Glutamatergic neuron (in vitro differentiated cells): Measurements from ENCODE around the gene STYK1. TPM values are rescaled to one million over a fixed set of nuclear protein-coding genes. Genes with fewer than 3 reads are reported as not detected.

ENCODE experiments used
- DNase-seq: peaks from one replicate; pipeline ENCODE4 v3.0.0; 2022
- H3K27ac Mint-ChIP-seq: one replicate; pipeline ENCODE4 v1.8.0; 2020; ENCODE audit warnings: mild to moderate bottlenecking, mixed read lengths, inconsistent platforms; ENCODE audit not compliant: unreplicated experiment
- H3K27me3 Mint-ChIP-seq: one replicate; pipeline ENCODE4 v1.8.0; 2020; ENCODE audit warnings: mild to moderate bottlenecking, moderate library complexity, mixed read lengths, inconsistent platforms; ENCODE audit not compliant: unreplicated experiment
- H3K36me3 Mint-ChIP-seq: one replicate; pipeline ENCODE4 v1.8.0; 2020; ENCODE audit warnings: mild to moderate bottlenecking, mixed read lengths, inconsistent platforms; ENCODE audit not compliant: unreplicated experiment
- H3K4me1 Mint-ChIP-seq: one replicate; pipeline ENCODE4 v1.8.0; 2020; ENCODE audit warnings: mild to moderate bottlenecking, low read depth, mixed read lengths, inconsistent platforms; ENCODE audit not compliant: unreplicated experiment
- H3K4me3 Mint-ChIP-seq: one replicate; pipeline ENCODE4 v1.8.0; 2020; ENCODE audit warnings: mild to moderate bottlenecking, mixed read lengths, inconsistent platforms; ENCODE audit not compliant: unreplicated experiment
- H3K9me3 Mint-ChIP-seq: one replicate; pipeline ENCODE4 v1.8.0; 2020; ENCODE audit warnings: mild to moderate bottlenecking, moderate library complexity, mixed read lengths, inconsistent platforms; ENCODE audit not compliant: unreplicated experiment
- long read RNA-seq: library from polyadenylated mRNA; unstranded; transcript quantifications from one replicate; pipeline ENCODE4 v2.0.0, GENCODE V29; 2020; ENCODE audit not compliant: unreplicated experiment
- total RNA-seq: library from RNA; stranded (reverse); fragmentation: NEBNext Ultra II Directional; extraction: Animal tissue kit (Norgen Biotek cat#: 25700); gene quantifications from one replicate; pipeline ENCODE4 v1.2.1, GENCODE V29; 2021; ENCODE audit not compliant: unreplicated experiment
- TF ChIP-seq, protein P1 (sequence below): fragments of 200-600 bp; sonication (generic); IDR thresholded peaks from one replicate; pipeline ENCODE4 v1.5.0; 2021; ENCODE audit not compliant: partially characterized antibody, unreplicated experiment

The STYK1 gene, protein sequence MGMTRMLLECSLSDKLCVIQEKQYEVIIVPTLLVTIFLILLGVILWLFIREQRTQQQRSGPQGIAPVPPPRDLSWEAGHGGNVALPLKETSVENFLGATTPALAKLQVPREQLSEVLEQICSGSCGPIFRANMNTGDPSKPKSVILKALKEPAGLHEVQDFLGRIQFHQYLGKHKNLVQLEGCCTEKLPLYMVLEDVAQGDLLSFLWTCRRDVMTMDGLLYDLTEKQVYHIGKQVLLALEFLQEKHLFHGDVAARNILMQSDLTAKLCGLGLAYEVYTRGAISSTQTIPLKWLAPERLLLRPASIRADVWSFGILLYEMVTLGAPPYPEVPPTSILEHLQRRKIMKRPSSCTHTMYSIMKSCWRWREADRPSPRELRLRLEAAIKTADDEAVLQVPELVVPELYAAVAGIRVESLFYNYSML
- not detected for total RNA-seq
- long read RNA-seq: 0 reads

DNA sequence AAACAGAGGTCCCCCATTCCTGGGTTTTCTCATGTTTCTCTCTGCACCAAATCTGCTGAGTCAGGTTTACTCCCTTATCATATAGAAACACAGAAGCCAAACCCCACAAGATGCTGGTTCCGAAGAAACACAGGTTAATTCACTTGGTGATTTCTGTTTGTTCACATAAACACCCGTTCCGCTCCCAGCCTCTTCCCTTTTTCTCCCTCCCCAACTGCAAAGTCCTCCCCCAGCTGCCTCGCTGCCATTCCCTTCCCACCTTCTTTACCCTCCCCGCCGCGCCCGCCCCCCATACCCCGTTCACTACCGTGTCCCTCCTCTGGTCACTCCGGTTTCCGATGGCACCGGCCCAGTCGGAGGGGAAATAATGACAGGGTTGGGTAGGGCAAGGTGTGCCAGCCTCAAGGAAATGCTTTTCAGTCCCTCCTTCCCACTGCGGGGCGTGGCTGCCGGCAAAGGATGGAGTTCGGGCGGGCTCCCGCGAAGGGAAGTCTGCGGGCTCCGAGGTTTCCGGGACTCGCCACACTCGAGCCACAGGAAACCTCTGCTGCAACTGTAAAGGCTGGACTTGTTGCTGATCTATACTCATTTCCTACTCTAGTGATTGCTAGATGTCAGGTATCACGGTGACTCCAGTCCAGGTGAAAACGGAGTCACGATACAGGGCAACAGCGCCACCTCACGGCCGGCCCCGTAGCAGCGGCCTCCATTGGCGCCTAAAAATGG lies at the start of gene STYK1:
TSS of gene STYK1 (minus strand) at position 394 of the 726 bp plus-strand sequence. CDS start 39,434 bp downstream, outside the sequence.
- TF ChIP-seq, protein P1, sequence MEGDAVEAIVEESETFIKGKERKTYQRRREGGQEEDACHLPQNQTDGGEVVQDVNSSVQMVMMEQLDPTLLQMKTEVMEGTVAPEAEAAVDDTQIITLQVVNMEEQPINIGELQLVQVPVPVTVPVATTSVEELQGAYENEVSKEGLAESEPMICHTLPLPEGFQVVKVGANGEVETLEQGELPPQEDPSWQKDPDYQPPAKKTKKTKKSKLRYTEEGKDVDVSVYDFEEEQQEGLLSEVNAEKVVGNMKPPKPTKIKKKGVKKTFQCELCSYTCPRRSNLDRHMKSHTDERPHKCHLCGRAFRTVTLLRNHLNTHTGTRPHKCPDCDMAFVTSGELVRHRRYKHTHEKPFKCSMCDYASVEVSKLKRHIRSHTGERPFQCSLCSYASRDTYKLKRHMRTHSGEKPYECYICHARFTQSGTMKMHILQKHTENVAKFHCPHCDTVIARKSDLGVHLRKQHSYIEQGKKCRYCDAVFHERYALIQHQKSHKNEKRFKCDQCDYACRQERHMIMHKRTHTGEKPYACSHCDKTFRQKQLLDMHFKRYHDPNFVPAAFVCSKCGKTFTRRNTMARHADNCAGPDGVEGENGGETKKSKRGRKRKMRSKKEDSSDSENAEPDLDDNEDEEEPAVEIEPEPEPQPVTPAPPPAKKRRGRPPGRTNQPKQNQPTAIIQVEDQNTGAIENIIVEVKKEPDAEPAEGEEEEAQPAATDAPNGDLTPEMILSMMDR: peak; percentile 95
- Mint-ChIP-seq H3K4me1 (no peaks in the 10 kb centered on the region), H3K27me3 (peaks cover 5% of the 10 kb centered on the region), H3K27ac (no peak within 1 kb of the TSS), H3K36me3 (no peaks in the 10 kb centered on the region), H3K4me3 (peak within 1 kb of the TSS; percentile 89), H3K9me3 (no peaks in the 10 kb centered on the region)
- DNase-seq: peak; percentile 70

DNA sequence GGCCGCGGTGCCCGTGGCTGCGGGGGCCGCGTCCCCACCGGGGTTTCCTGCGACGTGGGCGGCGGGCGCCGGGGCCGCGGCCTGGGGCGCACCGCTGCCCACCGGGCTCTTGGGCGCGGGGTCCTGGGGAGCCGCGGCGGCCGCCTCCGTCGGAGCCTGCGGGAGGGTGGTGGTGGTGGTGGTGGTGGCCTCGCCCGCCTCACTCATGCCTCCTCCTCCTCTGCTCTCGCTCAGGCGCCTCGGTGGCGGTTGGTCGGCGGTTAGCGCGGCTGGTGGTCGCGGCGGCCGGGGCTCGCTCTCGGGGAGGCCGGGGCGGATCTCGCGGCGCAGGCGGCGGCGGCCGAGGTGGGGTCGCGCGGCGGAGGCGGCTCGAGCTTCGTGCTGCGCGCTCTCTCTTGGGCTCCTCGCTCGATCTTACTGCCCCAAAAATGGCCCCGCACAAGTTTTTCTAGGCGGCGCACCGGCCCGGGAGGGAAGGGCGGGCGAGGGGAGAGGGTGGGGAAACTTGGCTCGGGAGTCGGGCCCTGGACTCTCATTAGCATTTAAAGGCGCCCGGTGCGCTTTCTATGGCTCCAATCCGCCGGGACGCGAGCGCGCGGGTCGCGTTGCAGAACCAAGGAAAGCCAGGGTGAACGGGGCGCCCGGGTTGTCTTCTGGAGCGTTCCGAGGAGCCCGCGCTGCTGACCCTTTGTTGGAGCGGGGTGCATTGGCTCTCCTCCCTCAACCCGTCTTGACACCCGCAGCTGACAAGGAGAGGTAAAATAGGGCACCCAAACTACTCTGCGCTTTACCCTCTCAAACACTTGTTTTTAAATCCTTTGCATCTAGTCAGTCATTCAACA lies 49.3 kb upstream of the STYK1 start, which contains the start of gene YBX3:
TSS of gene YBX3 (minus strand) at position 419 of the 842 bp plus-strand sequence. CDS start at position 207, 212 bp downstream.
- Mint-ChIP-seq H3K4me3 (peak within 1 kb of the TSS; percentile 94), H3K27me3 (no peaks in the 10 kb centered on the region), H3K36me3 (no peaks in the 10 kb centered on the region), H3K9me3 (peaks cover 6% of the 10 kb centered on the region), H3K4me1 (peaks cover 11% of the 10 kb centered on the region), H3K27ac (peak within 1 kb of the TSS; percentile 5)
- peak; percentile 66 for DNase-seq
- TF ChIP-seq, protein P1: no peak

DNA sequence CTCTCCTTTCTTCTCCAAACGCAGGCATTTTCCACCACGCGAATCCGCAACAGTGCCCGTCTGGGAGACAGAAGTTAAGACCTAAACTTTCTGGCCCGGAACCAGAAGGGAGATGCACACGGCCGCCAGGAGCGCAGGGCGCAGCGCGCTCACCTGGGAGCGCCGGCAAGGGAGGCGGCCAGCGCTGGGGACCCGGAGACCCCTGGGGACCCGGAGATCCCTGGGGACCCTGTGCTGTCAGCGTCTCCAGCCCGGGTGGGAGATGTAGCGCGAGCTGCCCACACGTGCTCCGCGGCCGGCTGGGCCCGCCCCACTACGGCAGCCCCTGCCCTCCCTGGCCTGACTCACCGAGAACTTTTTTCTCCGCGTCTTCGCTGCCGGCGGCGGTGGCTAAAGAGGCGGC lies 48.7 kb upstream of the STYK1 start:
- Mint-ChIP-seq H3K36me3 (no peaks in the 10 kb centered on the region), H3K4me1 (peaks cover 13% of the 10 kb centered on the region), H3K27ac (peak overlapping the region; percentile 5), H3K4me3 (peak overlapping the region; percentile 88), H3K27me3 (no peaks in the 10 kb centered on the region), H3K9me3 (peaks cover 6% of the 10 kb centered on the region)
- TF ChIP-seq, protein P1: no peak
- peak; percentile 42 for DNase-seq

DNA sequence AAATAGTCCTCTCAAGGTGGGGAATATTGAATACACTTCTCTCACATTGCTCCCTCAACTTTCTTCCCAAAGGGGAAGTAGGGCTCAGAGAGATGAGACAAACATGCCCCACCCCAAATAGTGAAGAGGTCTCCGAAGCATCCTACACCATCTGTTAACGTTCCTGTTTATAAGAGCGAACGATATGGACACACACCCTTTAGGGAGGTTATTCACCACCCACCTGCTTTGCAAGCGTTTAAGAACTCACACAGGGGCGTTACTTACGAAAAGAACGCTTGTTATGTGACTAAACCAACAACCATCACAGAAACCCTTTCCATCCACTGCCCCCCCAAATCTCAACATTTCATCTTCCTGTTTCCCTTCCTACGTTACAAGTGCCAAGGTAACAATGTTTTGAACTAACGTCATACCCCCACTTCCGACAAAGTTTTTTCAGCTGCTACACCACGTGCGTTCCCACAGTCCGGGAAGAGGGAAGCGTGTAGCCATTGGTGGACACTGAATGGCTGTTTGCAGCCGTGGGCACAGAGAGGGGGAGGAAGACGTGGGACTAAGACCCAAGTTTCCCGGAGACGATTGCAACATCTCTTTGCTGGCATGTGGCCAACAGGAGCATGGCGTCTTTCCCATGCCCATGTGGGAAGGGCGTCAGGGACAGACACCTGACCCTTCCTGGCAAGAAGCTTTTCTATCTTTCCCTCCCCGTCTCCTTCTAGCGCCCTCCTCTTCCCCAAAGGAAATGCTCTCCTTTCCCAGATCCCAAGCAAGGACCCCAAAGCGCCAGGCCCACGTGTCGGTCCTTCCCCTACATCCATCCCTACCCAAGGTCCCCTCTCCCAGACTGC lies 48.0 kb upstream of the STYK1 start:
- Mint-ChIP-seq H3K9me3 (peaks cover 6% of the 10 kb centered on the region), H3K27me3 (no peaks in the 10 kb centered on the region), H3K27ac (peak overlapping the region; percentile 5), H3K36me3 (no peaks in the 10 kb centered on the region), H3K4me1 (peaks cover 13% of the 10 kb centered on the region), H3K4me3 (peak overlapping the region; percentile 88)
- peak; percentile 30 for DNase-seq
- TF ChIP-seq, protein P1: no peak
